GM18508 (cell line): ENCODE measurements around the gene CPT2.

Experiments
- ATAC-seq: cut with Tn5 transposase; IDR thresholded peaks from one replicate; pipeline ENCODE4 v1.9.1; 2021; ENCODE audit warnings: moderate number of reproducible peaks; ENCODE audit not compliant: insufficient read depth, unreplicated experiment

CPT2 gene

GRCh38 chr1:53258216-53258615 lies 61.6 kb downstream of the CPT2 start:
- ATAC-seq: no peak

DNA sequence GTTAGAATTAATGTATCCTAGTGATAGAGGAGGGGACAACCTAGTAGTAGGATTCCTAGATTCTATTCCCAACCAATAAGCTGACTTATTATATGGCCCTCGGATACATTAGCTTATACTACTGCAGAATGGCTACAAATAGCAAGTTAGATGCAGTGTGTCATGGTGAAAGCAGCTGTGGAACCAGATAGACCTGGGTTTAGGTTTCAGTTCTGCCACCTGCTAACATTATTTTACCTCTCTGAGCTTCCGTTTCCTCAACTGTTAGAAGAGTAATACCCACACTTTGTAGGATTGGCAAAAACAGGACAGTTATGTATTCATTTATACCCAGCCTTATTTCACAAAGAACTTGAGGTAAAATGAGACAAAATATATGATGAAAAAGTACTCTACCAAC lies 63.3 kb downstream of the CPT2 start:
- ATAC-seq: no peak

DNA sequence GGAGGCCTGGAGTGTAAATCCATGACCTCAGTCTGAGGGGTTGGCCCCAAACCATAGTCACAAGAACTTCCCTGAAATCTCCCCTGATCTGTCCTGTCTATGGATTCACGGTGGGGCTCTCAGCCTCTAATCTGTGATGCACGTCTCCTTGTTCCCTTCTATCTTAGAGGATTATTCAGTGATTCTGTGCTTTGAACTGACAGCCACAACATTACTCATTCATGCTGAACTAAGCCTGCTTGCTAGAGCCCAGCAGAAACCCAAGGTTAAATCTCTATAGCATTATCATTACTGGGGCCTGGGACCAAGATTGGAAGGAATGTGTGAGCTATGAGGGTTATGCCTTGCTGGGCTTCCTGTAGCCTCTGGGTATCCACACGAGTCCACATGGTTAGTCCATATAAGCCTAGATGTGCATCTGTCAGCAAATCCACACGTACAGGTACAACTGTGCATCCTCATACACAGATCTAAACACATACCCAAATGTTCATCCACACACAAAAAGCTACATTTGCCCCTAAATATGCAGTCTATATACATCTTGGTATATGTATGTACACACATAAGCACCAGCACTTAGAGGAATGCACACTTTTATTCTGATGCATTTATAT lies 64.1 kb downstream of the CPT2 start:
- ATAC-seq: no peak

DNA sequence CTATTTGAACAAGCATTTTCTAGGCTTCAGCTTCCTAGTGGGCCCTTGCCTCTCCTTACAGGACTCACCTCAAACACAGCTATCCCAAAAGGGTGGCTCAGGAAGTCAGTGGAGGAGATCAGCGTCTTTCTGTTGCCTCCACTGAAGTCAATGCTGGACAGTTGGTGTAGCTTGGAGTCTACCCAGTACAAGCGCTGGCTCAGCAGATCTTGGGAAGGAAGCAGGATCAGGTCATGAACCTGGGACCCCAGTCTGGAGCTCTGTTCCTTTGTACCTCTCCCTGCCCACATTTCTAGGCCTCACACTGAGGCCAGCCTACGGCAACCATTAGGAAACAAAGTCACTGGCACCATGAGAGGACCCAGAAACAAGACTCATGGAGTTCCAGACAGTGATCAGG lies 65.4 kb downstream of the CPT2 start:
- ATAC-seq: no peak
